A673 (cell line): Measurements from ENCODE around the gene CRTAP. TPM values are rescaled to one million over a fixed set of nuclear protein-coding genes. Genes with fewer than 3 reads are reported as not detected.

Experiments used
- BruUV-seq: library from RNA; stranded (reverse); fragments of 400-500 nt; replicated peaks from 2 replicates; lab custom pipeline; 2021; lab: Mats Ljungman, UMichigan
- CTCF ChIA-PET: fragments of 300-600 bp; sonication (Branson Sonifier 250); formaldehyde crosslinking; loops from one replicate; lab custom pipeline; 2022; ENCODE audit warnings: antibody characterized with exemption; lab: Charles Lee
- POLR2A ChIA-PET: fragments of 300-600 bp; sonication (Branson Sonifier 250); formaldehyde crosslinking; loops from one replicate; lab custom pipeline; 2022; ENCODE audit warnings: antibody characterized with exemption; ENCODE audit not compliant: low non-redundant PET; lab: Charles Lee
- DNase-seq: peaks from one replicate; pipeline ENCODE4 v3.0.0-alpha.2; 2015; ENCODE audit warnings: low spot score
- H3K27ac ChIP-seq: fragments of 200-600 bp; sonication (generic); 2 replicates; pipeline ENCODE4 v1.5.1; 2016; ENCODE audit warnings: mixed run types, low read depth, mild to moderate bottlenecking, mixed read lengths, antibody characterized with exemption, low read length; ENCODE audit not compliant: poor library complexity, severe bottlenecking
- H3K27me3 ChIP-seq: fragments of 200-600 bp; sonication (generic); replicated peaks from 2 replicates; pipeline ENCODE4 v1.6.1; 2017; ENCODE audit warnings: mixed run types, low read depth, mild to moderate bottlenecking, mixed read lengths, antibody characterized with exemption, low read length; ENCODE audit not compliant: insufficient read depth, poor library complexity
- H3K36me3 ChIP-seq: fragments of 200-600 bp; sonication (generic); 2 replicates; pipeline ENCODE4 v1.6.1; 2016; ENCODE audit warnings: mixed run types, mild to moderate bottlenecking, mixed read lengths, antibody characterized with exemption, low read length; ENCODE audit not compliant: insufficient read depth, poor library complexity, severe bottlenecking
- H3K4me1 ChIP-seq: fragments of 200-600 bp; sonication (generic); 2 replicates; pipeline ENCODE4 v1.6.1; 2017; ENCODE audit warnings: mixed run types, mild to moderate bottlenecking, mixed read lengths, antibody characterized with exemption, low read length; ENCODE audit not compliant: insufficient read depth, poor library complexity, severe bottlenecking
- H3K4me3 ChIP-seq: fragments of 200-600 bp; sonication (generic); 2 replicates; pipeline ENCODE4 v1.5.1; 2016; ENCODE audit warnings: low read depth, mixed run types, mild to moderate bottlenecking, mixed read lengths, low read length; ENCODE audit not compliant: poor library complexity, severe bottlenecking
- H3K9me3 ChIP-seq: fragments of 200-600 bp; sonication (generic); 2 replicates; pipeline ENCODE4 v1.6.1; 2016; ENCODE audit warnings: mixed run types, low read depth, mild to moderate bottlenecking, mixed read lengths, antibody characterized with exemption, low read length; ENCODE audit not compliant: poor library complexity, severe bottlenecking
- CTCF ChIP-seq: fragments of 300-800, 200-600 bp; sonication (generic); conservative IDR thresholded peaks from 2 replicates; pipeline ENCODE4 v1.5.1; 2017; ENCODE audit warnings: low read depth, mild to moderate bottlenecking, antibody characterized with exemption, low read length, moderate library complexity, mixed read lengths
- EZH2 ChIP-seq: fragments of 200-600 bp; sonication (generic); IDR thresholded peaks from 2 replicates; pipeline ENCODE4 v1.6.1; 2017; ENCODE audit warnings: borderline replicate concordance, low read depth, mild to moderate bottlenecking, mixed read lengths, antibody characterized with exemption, low read length; ENCODE audit not compliant: poor library complexity, severe bottlenecking
- intact Hi-C: fragments of 100-400 bp; cut with micrococcal nuclease; formaldehyde crosslinking; loops from one replicate; pipeline ENCODE4 v1.10.0; 2022; ENCODE audit not compliant: unreplicated experiment
- total RNA-seq: library from RNA; stranded (reverse); gene quantifications from 2 replicates; pipeline ENCODE4 v1.2.3, GENCODE V29; 2021

Gene CRTAP
- total RNA-seq, 1 experiment from 2014 or later: 114 TPM

DNA sequence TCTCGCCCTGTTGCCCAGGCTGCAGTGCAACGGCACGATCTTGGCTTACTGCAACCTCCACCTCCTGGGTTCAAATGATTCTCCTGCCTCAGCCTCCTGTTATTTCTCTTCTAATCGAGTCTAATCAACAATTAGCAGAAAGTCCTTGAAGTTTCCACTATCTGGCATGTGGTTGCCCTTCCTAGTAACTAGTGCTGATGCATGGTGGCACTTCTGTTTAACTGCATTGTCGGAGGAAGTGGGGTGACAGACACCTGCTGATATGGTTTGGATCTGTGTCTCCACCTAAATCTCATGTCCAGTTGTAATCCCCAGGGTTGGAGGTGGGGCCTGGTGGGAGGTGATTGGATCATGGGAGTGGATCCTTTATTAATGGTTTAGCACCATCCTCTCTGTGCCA lies 9.2 kb downstream of the CRTAP start:
- intact Hi-C loops: loop anchor here (10.0 kb wide), 1 partner anchor 512 kb away; no protein-coding TSS in a partner anchor
- CTCF ChIA-PET: no interaction called here
- peaks cover 42% of the 10 kb centered on the region for H3K36me3 ChIP-seq
- no peaks in the 10 kb centered on the region for H3K27me3 ChIP-seq
- no TSS peak for BruUV-seq
- POLR2A ChIA-PET: no interaction called here
- TF ChIP-seq CTCF (no peak), EZH2 (no peak)
- H3K4me3 ChIP-seq: no peak overlapping the region
- no peaks in the 10 kb centered on the region for H3K9me3 ChIP-seq
- H3K4me1 ChIP-seq: no peaks in the 10 kb centered on the region
- DNase-seq: no peak
- H3K27ac ChIP-seq: no peak overlapping the region

DNA sequence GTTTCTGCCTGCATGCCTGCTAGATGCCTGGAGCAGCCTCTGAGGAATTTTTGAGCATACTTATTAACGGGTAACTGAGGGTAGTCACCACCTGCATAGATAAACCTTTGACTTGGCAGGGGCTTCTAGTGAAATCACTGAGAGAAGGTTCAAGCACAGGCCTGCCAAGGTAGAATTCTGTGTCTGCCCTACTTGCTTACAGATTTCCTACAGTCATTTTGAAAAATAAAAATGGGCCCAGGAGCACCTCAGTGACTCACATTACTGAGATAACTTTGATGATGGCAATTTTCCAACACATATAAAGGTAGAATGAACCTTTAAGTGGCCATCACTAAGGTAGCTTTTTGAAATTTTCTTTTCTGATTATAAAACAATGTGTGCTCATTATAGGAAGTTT lies 10.8 kb downstream of the CRTAP start:
- H3K27me3 ChIP-seq: no peaks in the 10 kb centered on the region
- intact Hi-C loops: loop anchor here (10.0 kb wide), 1 partner anchor 510 kb away; no protein-coding TSS in a partner anchor
- no peaks in the 10 kb centered on the region for H3K9me3 ChIP-seq
- H3K4me1 ChIP-seq: no peaks in the 10 kb centered on the region
- ChIA-PET POLR2A (no interaction called here), CTCF (no interaction called here)
- H3K4me3 ChIP-seq: no peak overlapping the region
- H3K36me3 ChIP-seq: peaks cover 42% of the 10 kb centered on the region
- H3K27ac ChIP-seq: no peak overlapping the region
- BruUV-seq: no TSS peak
- TF ChIP-seq EZH2 (no peak), CTCF (no peak)
- DNase-seq: no peak

GRCh38 chr3:33125840-33126239 lies 12.0 kb downstream of the CRTAP start:
- TF ChIP-seq EZH2 (no peak), CTCF (no peak)
- CTCF ChIA-PET: no interaction called here
- no peaks in the 10 kb centered on the region for H3K4me1 ChIP-seq
- no peak overlapping the region for H3K27ac ChIP-seq
- DNase-seq: no peak
- BruUV-seq: no TSS peak
- H3K9me3 ChIP-seq: no peaks in the 10 kb centered on the region
- no peaks in the 10 kb centered on the region for H3K27me3 ChIP-seq
- POLR2A ChIA-PET: no interaction called here
- peaks cover 34% of the 10 kb centered on the region for H3K36me3 ChIP-seq
- intact Hi-C loops: loop anchor here (10.0 kb wide), 1 partner anchor 509 kb away; no protein-coding TSS in a partner anchor
- H3K4me3 ChIP-seq: no peak overlapping the region
